Stimulated activated CD8-positive, alpha-beta memory T cell treated with anti-CD3 and anti-CD28 coated beads, Interleukin-4, amount 100 ng/mL, for 4 hours (primary cell): ENCODE results near the gene DOCK4.
"Not testable (repeated sequence)": the region's sequence is repeated elsewhere in the genome, so short reads cannot be mapped to it uniquely, and the experiment has no call there.

Experiments used
- DNase-seq, 2 donors: peaks; one replicate each; pipeline ENCODE4 v3.0.0-alpha.2; 2020; ENCODE audit warnings: low read depth in 2 of 2, low spot score in 1 of 2

The DOCK4 gene, protein sequence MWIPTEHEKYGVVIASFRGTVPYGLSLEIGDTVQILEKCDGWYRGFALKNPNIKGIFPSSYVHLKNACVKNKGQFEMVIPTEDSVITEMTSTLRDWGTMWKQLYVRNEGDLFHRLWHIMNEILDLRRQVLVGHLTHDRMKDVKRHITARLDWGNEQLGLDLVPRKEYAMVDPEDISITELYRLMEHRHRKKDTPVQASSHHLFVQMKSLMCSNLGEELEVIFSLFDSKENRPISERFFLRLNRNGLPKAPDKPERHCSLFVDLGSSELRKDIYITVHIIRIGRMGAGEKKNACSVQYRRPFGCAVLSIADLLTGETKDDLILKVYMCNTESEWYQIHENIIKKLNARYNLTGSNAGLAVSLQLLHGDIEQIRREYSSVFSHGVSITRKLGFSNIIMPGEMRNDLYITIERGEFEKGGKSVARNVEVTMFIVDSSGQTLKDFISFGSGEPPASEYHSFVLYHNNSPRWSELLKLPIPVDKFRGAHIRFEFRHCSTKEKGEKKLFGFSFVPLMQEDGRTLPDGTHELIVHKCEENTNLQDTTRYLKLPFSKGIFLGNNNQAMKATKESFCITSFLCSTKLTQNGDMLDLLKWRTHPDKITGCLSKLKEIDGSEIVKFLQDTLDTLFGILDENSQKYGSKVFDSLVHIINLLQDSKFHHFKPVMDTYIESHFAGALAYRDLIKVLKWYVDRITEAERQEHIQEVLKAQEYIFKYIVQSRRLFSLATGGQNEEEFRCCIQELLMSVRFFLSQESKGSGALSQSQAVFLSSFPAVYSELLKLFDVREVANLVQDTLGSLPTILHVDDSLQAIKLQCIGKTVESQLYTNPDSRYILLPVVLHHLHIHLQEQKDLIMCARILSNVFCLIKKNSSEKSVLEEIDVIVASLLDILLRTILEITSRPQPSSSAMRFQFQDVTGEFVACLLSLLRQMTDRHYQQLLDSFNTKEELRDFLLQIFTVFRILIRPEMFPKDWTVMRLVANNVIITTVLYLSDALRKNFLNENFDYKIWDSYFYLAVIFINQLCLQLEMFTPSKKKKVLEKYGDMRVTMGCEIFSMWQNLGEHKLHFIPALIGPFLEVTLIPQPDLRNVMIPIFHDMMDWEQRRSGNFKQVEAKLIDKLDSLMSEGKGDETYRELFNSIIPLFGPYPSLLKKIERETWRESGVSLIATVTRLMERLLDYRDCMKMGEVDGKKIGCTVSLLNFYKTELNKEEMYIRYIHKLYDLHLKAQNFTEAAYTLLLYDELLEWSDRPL (N-terminal part only)

DNA sequence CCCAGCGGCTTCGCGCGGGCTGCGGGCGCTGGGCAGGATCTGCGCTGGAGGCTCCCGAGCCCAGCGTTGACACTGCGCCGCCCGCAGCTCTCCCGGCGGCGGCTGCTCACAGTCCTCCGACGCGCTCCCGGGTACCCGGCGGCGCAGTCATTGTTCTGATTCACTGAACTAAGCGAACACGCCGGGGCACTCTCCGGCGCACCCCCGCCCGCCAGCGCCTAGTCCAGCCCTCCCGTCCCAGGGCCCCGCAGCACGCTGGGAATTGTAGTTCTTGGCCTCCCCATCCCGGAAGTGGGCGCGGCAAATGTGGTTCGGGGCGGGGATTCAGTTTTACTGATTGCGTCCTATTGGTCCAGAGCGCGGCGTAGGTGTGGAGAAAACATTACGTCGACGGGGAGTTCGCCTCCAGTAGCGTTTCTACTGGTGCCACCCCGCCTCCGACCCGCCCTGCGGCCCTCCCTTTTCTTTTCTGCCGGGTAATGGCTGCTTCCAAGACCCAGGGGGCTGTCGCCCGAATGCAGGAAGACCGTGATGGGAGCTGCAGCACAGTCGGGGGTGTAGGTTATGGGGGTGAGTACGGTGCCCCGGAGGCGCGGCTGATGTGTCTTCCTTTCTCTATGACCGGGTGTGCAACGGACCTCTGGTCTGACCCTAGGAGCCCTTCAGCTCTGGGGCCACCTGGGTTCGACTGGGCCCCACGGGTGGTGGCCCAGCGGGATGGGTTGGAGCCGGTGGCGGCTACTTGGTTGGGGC lies at the start of gene DOCK4, which contains the start of gene ZNF277:
Gene DOCK4, minus strand, starts transcription at position 162 of the 753 bp plus-strand sequence. CDS start 261 bp downstream, outside the sequence.
Gene ZNF277, plus strand, starts transcription at position 458 of the 753 bp plus-strand sequence. Its CDS starts 22 bp downstream, at position 480.
- peak; percentile 98 to 100 for DNase-seq

DNA sequence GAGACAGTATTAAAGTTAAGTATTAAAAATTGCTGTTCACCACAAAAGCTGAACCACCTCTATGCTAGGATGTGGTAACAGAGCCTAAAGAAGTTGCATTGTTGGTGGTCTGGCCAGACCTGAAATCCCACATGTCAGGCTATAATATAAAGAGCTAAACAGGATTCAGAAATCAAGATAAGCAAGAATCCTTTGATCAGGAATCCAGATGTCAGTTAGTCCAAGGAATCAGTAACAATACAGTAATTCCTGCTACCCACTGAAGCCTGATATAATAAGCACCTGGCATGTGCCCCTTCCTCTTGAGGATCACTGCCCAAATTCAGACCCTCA lies 49.2 kb upstream of the DOCK4 start:
- DNase-seq, result no peak

DNA sequence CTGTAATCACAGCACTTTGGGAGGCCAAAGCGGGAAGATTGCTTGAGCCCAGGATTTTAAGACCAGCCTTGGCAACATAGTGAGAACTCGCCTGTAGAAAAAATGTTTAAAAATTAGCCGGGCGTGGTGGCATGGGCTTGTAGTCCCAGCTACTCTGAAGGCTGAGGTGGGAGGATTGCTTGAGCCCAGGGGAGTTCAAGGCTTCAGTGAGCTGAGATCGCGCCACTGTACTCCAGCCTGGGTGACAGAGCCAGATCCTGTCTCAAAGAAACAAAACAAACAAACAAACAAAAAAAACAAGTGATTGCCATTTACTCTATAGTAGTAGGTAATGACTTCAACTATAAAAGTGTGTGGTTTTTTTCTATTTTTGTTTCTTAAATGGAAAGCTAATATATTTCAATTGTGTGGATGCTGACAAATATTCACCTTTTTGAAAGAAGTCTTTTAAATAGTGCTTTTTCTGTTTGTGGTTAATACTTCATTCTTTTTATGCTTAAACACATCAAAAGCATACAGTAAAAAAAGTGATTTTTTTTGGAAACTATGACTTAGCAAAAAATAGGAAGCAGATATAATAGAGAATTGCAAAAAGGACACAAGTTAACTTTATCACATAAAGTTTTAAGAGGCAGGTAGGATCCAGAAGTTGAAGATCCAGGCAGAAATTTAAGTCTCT lies 48.6 kb upstream of the DOCK4 start:
- no peak for DNase-seq

DNA sequence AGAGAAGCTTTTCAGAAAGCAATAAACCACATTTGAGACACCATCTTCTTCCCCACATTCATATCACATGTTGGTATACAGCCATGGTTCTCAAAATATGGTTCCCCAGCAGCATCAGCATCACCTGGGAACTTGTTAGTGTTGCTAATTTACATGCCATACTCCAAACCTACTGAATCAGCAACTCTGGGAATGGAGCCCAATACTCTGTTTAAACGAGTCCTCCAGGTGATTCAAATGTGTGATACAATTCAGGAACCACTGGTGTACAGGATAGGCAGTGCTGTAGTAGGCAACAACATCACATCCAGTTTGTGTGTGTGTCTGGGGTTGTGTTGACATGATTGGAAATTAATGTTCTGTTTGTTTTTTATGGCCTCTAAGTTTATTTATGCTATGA lies 48.0 kb upstream of the DOCK4 start:
- DNase-seq, result no peak

DNA sequence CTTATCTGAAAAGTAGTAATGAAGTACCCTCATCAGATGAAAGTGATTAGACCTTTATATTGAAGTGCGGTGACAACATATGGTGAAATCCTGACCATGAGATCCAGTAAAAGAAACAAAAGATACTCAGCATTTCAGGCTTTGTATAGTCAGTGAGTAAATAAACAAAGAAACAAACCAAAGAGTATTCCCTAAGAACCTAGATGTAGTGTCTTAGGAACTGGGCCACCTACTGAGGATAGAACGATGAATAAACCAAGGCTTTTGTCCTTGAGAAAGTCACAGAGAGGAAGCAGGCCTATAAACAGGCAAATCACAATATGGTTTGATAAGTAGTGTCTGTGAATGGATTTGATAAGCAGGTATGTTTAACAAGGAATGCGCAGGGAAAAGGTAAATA lies 46.5 kb upstream of the DOCK4 start:
- DNase-seq, result no peak

DNA sequence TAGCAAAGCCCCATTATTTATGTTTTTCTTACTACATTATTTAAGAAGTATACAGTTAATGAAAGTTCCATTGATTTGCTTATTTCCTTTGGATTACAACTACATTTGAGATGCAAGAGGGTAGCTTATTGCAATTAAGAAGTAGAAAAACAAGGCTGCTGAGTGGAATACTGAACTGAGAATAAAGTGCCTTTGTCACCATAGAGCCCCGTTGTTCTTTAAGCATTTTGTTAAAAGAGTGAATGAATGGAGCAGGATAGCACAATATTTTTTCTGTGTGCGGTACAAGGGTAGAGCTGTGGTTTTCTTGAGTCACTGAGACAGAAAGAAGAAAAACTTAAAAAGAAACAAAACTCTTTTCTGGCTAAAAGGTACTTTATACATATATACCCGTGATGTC lies 45.9 kb upstream of the DOCK4 start:
- DNase-seq, result no peak

DNA sequence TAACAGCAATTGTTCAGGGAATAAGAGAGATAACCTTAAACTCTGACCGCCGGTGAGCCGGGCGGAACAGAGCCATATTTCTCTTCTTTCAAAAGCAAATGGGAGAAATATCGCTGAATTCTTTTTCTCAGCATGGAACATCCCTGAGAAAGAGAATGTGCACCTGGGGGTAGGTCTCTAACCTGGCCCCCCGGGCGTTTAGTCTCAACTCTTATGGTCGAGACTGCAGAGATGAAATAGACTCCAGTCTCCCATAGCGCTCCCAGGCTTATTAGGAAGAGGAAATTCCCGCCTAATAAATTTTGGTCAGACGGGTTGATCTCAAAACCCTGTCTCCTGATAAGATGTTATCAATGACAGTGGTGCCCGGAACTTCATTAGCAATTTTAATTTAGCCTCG lies 43.8 kb upstream of the DOCK4 start:
- not testable (repeated sequence) for DNase-seq

DNA sequence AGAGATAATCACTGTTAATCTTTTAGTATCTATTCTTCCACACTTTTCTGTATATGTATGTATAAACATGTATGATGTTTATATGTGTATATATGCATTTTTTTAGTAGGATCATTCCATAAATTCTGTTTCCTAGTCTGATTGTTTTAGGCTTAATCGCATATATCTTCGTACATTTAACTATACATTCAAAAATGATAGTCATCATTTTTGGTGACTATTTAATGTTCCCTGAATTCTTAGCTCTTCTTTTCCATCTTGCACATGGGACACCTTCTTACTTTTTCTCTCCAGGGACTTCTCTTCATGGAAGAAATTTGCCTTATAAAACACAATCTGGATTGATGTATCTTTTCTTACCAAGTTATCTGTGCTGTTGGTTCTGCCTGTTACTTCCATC lies 42.4 kb upstream of the DOCK4 start:
- DNase-seq, result no peak

DNA sequence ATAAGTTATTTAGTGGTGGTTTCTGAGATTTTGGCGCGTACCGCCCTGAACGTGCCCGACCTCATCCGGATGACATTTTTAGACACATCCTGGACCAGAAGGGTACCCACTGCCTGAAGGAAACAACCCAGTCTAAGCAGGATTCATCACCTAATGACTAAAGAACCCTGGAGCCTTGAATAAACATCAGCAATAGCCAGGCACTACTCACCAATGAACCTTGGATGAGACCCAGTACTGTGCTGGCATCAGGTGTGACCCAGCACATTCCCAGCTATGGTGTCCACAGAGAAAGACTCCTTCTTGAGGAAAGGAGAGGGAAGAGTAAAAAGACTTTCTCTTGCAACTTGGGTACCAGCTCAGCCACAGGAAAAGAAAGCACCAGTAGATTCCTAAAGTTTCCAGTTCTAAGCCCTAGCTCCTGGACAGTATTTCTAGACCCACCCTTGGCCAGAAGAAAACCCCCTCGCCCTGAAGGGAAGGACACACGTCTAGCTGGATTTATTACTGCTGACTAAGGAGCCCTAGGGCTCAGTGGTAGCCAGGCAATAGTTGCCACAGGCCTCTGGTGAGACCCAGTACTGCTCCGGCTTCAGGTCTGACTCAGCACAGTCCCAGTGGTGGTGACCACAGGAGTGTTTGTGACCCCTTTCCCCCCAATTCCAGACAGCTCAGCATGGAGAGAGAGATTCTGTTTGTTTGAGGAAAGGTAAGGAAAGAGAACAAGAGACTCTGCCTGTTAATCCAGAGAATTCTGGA lies 32.8 kb upstream of the DOCK4 start:
- no peak for DNase-seq

DNA sequence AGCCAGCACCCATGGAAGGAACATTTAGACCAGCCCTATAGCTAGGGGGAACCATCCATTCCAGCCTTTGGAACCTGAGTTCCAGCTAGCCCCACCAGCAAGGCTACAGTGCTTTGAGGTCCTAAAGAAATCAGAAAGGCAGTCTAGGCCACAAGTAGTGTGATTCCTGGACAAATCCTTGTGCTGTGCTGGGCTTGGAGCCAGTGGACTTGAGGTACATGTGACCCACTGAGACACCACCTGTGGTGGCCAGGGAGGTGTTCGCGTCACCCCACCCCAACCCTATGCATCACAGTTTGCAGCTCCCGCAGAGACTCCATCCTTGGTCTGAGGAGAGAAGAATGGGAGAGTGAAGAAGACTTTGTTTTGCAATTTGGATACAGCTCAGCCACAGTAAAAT lies 32.1 kb upstream of the DOCK4 start:
- no peak for DNase-seq

DNA sequence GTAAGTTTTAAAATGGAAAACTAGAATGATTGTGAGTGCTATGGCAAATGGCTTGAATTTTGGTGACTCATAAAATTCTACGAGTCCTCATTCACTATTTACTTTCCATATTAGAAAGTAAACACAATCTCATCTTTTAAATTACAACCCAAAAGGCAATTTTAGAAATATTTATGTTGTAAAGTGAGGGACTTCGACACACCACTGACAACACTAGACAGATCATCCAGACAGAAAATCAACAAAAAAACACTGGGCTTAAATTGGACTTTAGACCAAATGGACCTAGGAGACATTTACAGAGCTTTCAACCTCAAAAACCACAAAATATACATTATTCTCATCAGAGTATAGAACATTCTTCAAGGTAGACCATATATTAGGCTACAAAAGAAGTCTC lies 30.4 kb upstream of the DOCK4 start:
- no peak for DNase-seq

DNA sequence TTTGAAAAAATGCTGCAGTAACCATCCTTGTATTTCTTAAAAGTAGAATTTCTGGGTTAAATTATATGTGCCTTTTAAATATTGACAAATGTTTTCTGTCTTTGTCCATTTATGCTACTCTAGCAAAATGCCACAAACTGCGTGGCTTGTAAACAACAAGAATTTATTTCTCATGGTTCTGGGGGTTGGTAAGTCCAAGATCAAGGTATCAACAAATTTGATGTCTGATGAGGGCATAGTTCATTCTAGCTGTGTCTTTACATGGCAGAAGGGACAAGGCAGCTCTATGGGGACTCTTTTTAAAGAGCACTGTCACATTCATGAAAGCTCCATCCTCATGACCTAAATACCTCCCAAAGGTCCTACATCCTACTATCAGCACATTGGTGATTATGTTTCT lies 27.9 kb upstream of the DOCK4 start:
- no peak for DNase-seq

DNA sequence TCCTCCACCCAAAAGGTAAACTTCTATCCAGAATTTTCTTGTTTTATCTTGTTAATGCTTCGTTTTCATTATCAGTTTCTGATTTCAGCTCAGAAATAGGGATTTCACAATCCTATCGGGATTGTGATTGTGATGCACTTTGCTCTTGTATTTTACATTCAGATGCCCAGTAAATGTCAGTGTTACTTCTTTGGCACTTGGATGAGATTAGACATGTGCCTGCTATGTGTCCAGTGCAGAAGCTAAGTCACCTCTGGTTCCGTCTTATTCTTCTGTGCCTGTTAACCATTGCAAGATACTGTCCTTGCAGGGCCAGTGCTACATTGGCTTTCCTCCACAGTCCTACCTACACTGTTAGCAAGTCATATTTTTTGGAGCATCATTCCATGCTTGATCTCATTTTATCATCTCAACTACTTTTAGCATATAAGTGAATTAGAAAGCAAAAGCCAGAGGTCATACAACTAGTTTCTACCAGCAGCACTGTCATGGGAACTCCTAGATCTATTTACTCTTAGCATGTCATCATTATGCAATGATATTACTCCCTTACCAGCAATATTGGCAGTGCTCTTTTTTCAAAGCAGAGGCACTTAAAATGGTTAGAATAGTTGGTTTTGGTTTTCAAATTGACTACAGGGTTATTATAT lies 27.0 kb upstream of the DOCK4 start:
- DNase-seq, result no peak

DNA sequence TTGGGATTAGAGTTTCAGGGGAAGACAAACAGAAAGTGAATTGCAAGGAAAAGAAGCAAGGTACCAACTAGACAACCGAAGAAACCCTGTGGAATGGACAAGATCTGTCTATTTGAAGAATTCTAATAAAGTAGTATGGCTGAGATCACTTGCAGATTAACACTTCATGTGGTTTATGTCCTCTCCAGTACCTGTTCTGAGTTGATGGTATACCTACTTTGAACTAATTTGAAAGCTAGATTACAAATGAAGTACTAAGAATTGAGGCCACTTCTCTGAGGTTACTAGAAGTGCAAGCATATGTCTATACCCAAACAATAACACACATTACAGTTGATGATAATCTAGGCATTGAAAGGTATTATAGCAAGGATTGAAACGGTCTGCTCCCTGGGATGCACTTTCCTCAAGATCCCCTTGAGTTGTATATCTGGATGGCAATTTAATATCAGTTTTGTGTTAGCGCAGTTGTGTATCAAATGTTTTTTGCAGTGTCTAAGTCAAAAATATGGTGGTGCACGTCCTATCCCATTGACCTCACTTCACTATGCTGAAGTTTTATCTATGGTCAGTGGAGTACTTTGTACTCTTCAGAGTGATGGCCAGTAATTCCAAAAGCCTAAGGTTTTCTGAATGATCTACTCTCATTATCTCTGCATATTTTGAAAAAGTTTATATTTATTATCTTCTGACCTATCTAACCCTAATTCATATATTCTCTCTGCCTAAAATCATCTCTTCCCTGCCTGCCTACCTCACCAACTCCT lies 26.2 kb upstream of the DOCK4 start:
- DNase-seq, result no peak

DNA sequence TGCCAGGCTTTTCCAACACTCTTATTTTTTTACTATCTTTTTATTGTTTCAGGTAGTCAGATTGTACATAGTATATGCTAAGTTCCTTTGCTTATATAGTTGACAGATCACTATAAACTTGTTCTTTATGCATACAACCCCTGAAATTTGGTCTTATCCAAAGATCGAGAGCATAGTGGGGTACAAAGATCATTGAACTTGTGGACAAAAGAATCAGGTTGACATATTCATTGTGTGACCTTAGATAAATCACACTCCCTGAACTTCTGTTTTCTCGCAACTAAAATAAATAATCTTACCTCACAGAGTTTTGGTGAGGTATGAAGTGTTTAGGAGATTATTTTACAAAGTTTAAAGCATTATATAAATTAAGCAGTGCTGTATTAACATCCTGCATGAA lies 22.4 kb upstream of the DOCK4 start:
- DNase-seq, result no peak

DNA sequence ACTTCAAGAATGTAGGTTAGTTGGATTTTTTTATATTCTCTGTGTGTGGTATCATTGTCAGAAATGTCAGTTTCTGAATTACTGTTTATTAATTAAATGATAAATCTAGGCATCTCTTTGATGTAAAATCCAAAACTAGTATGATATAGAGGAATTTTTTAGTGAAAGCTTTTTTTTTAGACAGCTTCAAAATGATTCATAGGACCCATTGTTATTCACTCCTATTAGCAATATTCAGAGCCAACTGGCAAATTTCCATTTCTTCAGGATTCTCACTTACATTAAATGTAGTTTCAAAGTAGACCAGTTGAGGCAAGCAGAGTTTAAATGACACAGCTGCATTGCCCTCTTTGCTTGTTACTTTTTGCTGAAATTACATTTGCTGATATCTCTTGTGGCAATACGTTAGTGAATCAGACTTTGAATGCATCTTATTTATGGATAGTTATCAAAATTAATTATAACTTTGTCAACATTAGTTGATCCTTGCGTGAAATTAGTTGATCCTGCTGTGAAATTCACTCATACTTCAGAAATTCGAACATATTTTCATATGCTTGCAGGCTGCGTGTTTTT lies 20.6 kb upstream of the DOCK4 start:
- no peak for DNase-seq

DNA sequence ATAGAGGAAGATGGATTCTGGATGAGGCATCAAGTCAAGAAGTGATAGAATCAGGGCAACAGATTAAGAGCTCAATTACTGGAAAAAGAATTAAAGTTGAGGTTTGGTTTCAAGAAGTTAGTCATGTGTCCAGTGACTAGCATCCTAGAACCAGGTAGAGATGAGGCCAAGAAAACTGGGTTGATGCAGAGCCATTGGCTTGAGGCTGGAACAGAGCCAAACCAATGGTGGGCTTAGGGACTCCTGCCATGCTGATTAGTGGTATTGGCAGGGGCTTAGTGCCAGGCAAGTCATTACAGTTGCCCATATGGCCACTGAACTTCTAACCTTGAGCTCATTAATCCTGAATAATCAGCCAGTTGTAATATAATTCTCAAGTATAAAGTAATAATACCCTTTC lies 18.8 kb upstream of the DOCK4 start:
- no peak for DNase-seq

DNA sequence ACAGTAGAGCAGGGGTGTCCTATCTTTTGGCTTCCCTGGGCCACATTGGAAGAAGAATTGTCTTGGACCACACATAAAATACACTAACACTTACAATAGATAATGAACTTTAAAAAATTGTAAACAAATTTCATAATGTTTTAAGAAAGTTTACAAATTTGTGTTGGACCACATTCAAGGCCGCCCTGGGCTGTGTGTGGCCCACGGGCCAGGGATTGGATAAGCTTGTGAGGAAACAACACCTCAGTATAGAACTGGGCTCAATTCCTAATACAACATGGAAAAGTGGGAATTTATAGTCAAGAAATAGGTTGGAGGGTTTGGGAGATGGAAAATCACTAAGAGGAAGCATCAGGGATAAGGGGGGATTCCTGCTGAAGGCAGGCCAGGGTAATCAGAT lies 18.0 kb upstream of the DOCK4 start:
- DNase-seq, result no peak
